Stimulated activated CD8-positive, alpha-beta memory T cell treated with anti-CD3 and anti-CD28 coated beads, Interleukin-15, amount 100 ng/mL, for 24 hours (primary cell): ENCODE data around the gene CSNK1E.

Experiments used
- DNase-seq: peaks from one replicate; pipeline ENCODE4 v3.0.0-alpha.2; 2020; ENCODE audit warnings: low read depth

The CSNK1E gene

GRCh38 chr22:38273135-38273826 is 44.0 kb downstream of the CSNK1E start:
- DNase-seq: no peak

- peak; percentile 68 for DNase-seq
Measured at GRCh38 chr22:38272373-38273134, 44.7 kb downstream of the CSNK1E start, which contains the start of gene TMEM184B. TMEM184B (minus strand) TSS chr22:38273010; CDS start chr22:38247961, 25,049 bp downstream.

GRCh38 chr22:38271927-38272372 is 45.3 kb downstream of the CSNK1E start:
- DNase-seq: no peak

- DNase-seq: no peak
Measured at GRCh38 chr22:38271101-38271500, 46.1 kb downstream of the CSNK1E start.

- DNase-seq: no peak
Measured at GRCh38 chr22:38270091-38270992, 46.9 kb downstream of the CSNK1E start.

- no peak for DNase-seq
Measured at GRCh38 chr22:38269466-38269865, 47.8 kb downstream of the CSNK1E start.

- DNase-seq: no peak
Measured at GRCh38 chr22:38267086-38267485, 50.1 kb downstream of the CSNK1E start.

- DNase-seq: no peak
Measured at GRCh38 chr22:38266120-38266519, 51.1 kb downstream of the CSNK1E start.

- DNase-seq: no peak
Measured at GRCh38 chr22:38264322-38264843, 52.9 kb downstream of the CSNK1E start.

- no peak for DNase-seq
Measured at GRCh38 chr22:38262051-38262795, 55.0 kb downstream of the CSNK1E start.

GRCh38 chr22:38260761-38261681 is 56.2 kb downstream of the CSNK1E start:
- no peak for DNase-seq

GRCh38 chr22:38259370-38259769 is 57.9 kb downstream of the CSNK1E start:
- DNase-seq: no peak

GRCh38 chr22:38258895-38259294 is 58.3 kb downstream of the CSNK1E start:
- DNase-seq: no peak

GRCh38 chr22:38257650-38258250 is 59.5 kb downstream of the CSNK1E start:
- DNase-seq: no peak

GRCh38 chr22:38257181-38257580 is 60.1 kb downstream of the CSNK1E start:
- DNase-seq: no peak

GRCh38 chr22:38255697-38256096 is 61.5 kb downstream of the CSNK1E start:
- DNase-seq: no peak

- no peak for DNase-seq
Measured at GRCh38 chr22:38251341-38251692, 65.9 kb downstream of the CSNK1E start.

GRCh38 chr22:38250643-38251340 is 66.4 kb downstream of the CSNK1E start:
- DNase-seq: no peak
